K562 (cell line): ENCODE results near the gene GANAB. TPM values are rescaled to one million over a fixed set of nuclear protein-coding genes. Genes with fewer than 3 reads are reported as not detected.

Source experiments
- COPS2 ChIP-seq: fragments of 450-650 bp; conservative IDR thresholded peaks from 2 replicates; pipeline ENCODE4 v1.6.1; 2016; ENCODE audit warnings: mild to moderate bottlenecking, moderate library complexity
- FOS ChIP-seq: IDR thresholded peaks from 3 replicates; pipeline ENCODE4 v1.6.1; 2011; ENCODE audit not compliant: insufficient read length; ENCODE audit errors: extremely low read depth
- HINFP ChIP-seq: fragments of 450-650 bp; conservative IDR thresholded peaks from 2 replicates; pipeline ENCODE4 v1.6.1; 2016; ENCODE audit warnings: missing genetic modification characterization, low read depth, mild to moderate bottlenecking, control low read depth, missing compliant biosample characterization
- MEIS2 ChIP-seq: fragments of 450-650 bp; IDR thresholded peaks from 2 replicates; pipeline ENCODE4 v1.6.1; 2014; ENCODE audit warnings: mild to moderate bottlenecking; ENCODE audit not compliant: partially characterized antibody
- RBM14 ChIP-seq: fragments of 200-400 bp; formaldehyde crosslinking; IDR thresholded peaks from 2 replicates; pipeline ENCODE4 v1.6.1; 2018; ENCODE audit warnings: low read depth, mild to moderate bottlenecking, low read length, moderate library complexity, borderline replicate concordance; ENCODE audit not compliant: insufficient read depth
- RERE ChIP-seq: sonication (generic); formaldehyde crosslinking; IDR thresholded peaks from 2 replicates; pipeline ENCODE4 v1.8.0; 2023; ENCODE audit warnings: missing genetic modification reagents, mild to moderate bottlenecking, borderline replicate concordance
- SIN3A ChIP-seq, 2 experiments: fragments of 150-350 bp in 1 of 2; IDR thresholded peaks; 2 replicates each; pipeline ENCODE4 v1.6.1; 2011 to 2016; ENCODE audit warnings: borderline replicate concordance in 2 of 2, low read depth in 2 of 2, low read length in 2 of 2, mild to moderate bottlenecking in 2 of 2, moderate library complexity in 2 of 2; ENCODE audit not compliant: control insufficient read depth in 1 of 2
- SP1 ChIP-seq: sonication (generic); formaldehyde crosslinking; IDR thresholded peaks from 2 replicates; pipeline ENCODE4 v1.8.1; 2022; ENCODE audit warnings: mild to moderate bottlenecking, missing genetic modification reagents
- TAF7 ChIP-seq: fragments of 450-650 bp; IDR thresholded peaks from 2 replicates; pipeline ENCODE4 v1.6.1; 2016; ENCODE audit warnings: missing genetic modification characterization, missing compliant biosample characterization
- XRCC3 ChIP-seq: fragments of 450-650 bp; IDR thresholded peaks from 2 replicates; pipeline ENCODE4 v1.6.1; 2017; ENCODE audit warnings: mild to moderate bottlenecking, moderate library complexity
- polyA plus RNA-seq, 8 experiments: library from polyadenylated mRNA; depleted of rRNA in 4 of 8; stranded (reverse) in 5 of 8; unstranded in 3 of 8; fragments of >200 nt; fragmentation: Nextera tagmentation in 2 of 8; fragmentation: Illumina TruSeq in 1 of 8; extraction: Ambion mirVana in 2 of 8; extraction: Trizol in 1 of 8; gene quantifications; 2 replicates each; pipeline versions ENCODE4 v1.2.1 to v1.2.3, GENCODE V29; 2011 to 2014; ENCODE audit warnings: inconsistent platforms in 1 of 8, missing spikeins in 1 of 8
- total RNA-seq, 7 experiments: library from RNA; depleted of rRNA in 6 of 7; stranded (reverse); fragments of >200 nt in 6 of 7; fragmentation: Illumina TruSeq in 2 of 7; extraction: Trizol in 2 of 7; gene quantifications; 2 replicates each; pipeline versions ENCODE4 v1.2.1 to v1.2.3, GENCODE V29; 2011 to 2021; ENCODE audit warnings: low replicate concordance in 1 of 7
- TF ChIP-seq, protein P1 (sequence below), 2 experiments: IDR thresholded peaks in 1 of 2; conservative IDR thresholded peaks in 1 of 2; 2 replicates each; pipeline ENCODE4 v1.6.1; 2016; ENCODE audit warnings: low read depth in 2 of 2, mild to moderate bottlenecking in 1 of 2, missing compliant biosample characterization in 1 of 2, missing genetic modification characterization in 1 of 2, moderate library complexity in 1 of 2
- TF ChIP-seq, protein P2 (sequence below), 2 experiments: IDR thresholded peaks; 2 replicates each; pipeline ENCODE4 v1.6.1; 2012; ENCODE audit warnings: improper control_type of control experiment in 2 of 2, low read depth in 2 of 2, low read length in 2 of 2, borderline replicate concordance in 1 of 2

Gene GANAB
- total and polyA plus RNA-seq, 9 of the 15 experiments (the other 6 are each of a cell fraction or from before 2014, with no cell fraction given), result 6.5 to 284 (median 161) TPM

- TF ChIP-seq, protein P1, sequence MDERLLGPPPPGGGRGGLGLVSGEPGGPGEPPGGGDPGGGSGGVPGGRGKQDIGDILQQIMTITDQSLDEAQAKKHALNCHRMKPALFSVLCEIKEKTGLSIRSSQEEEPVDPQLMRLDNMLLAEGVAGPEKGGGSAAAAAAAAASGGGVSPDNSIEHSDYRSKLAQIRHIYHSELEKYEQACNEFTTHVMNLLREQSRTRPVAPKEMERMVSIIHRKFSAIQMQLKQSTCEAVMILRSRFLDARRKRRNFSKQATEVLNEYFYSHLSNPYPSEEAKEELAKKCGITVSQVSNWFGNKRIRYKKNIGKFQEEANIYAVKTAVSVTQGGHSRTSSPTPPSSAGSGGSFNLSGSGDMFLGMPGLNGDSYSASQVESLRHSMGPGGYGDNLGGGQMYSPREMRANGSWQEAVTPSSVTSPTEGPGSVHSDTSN (CRISPR knock-in tag; IDR thresholded peaks at IDR 0.05; ENCODE audit: low read depth), result 0 out of 2 replicates have a peak, but pooled peaks have one; percentile 16
- TF ChIP-seq, protein P1 (tag; conservative IDR thresholded peaks at IDR 0.05; ENCODE audit: low read depth), result no peak
- TF ChIP-seq TAF7 (tag) (peak; percentile 89), XRCC3 (no peak), HINFP (tag) (no peak), SIN3A (IDR thresholded peaks at IDR 0.05; ENCODE audit: borderline replicate concordance in 2 of 2, control insufficient read depth in 1 of 2, low read depth in 2 of 2, low read length in 2 of 2) (peak in 1 of 2 experiments; percentile 75; a peak in 1 of 4 replicates), SP1 (CRISPR knock-in tag) (peak; percentile 95), RERE (CRISPR knock-in tag) (no peak), FOS (peak; percentile 62), MEIS2 (peak; percentile 2), RBM14 (peak; percentile 92; the same call in 1 of the 2 replicates), COPS2 (no peak)
- TF ChIP-seq, protein P2, sequence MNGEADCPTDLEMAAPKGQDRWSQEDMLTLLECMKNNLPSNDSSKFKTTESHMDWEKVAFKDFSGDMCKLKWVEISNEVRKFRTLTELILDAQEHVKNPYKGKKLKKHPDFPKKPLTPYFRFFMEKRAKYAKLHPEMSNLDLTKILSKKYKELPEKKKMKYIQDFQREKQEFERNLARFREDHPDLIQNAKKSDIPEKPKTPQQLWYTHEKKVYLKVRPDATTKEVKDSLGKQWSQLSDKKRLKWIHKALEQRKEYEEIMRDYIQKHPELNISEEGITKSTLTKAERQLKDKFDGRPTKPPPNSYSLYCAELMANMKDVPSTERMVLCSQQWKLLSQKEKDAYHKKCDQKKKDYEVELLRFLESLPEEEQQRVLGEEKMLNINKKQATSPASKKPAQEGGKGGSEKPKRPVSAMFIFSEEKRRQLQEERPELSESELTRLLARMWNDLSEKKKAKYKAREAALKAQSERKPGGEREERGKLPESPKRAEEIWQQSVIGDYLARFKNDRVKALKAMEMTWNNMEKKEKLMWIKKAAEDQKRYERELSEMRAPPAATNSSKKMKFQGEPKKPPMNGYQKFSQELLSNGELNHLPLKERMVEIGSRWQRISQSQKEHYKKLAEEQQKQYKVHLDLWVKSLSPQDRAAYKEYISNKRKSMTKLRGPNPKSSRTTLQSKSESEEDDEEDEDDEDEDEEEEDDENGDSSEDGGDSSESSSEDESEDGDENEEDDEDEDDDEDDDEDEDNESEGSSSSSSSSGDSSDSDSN (IDR thresholded peaks at IDR 0.05; ENCODE audit: borderline replicate concordance in 1 of 2, low read depth in 2 of 2, low read length in 2 of 2), result peak in 1 of 2 experiments; percentile 21; a peak in 1 of 4 replicates
Measured at GRCh38 chr11:62645946-62646824, at the start of gene GANAB (continued).
